DOHH2 (cell line): ENCODE data around the gene POP4.

Experiments
- EZH2phosphoT487 ChIP-seq: fragments of 200-600 bp; sonication (generic); IDR thresholded peaks from 2 replicates; pipeline ENCODE4 v1.6.1; 2017; ENCODE audit warnings: borderline replicate concordance, mild to moderate bottlenecking, antibody characterized with exemption, low read length, moderate library complexity, mixed read lengths
- TF ChIP-seq, protein P1 (sequence below): fragments of 200-600 bp; sonication (generic); IDR thresholded peaks from one replicate; pipeline ENCODE4 v1.5.1; 2014; ENCODE audit warnings: antibody characterized with exemption, mild to moderate bottlenecking, low read depth, low read length; ENCODE audit not compliant: poor library complexity, severe bottlenecking

DNA sequence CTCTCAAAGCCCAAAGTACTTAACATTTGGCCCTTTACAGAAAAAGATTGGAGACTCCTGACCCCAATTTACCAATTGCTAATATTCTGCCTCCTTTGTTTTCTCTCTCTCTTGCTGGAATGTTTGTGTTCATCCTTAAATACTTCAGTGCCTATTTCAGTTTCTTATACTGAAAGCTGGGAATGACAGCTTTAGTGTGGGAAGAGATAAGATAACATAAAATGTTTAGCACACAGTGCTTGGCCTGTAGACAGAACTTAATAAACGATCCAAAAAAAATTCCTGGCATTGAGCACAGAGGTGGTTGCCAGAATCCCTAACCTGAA is 56.2 kb downstream of the POP4 start:
- TF ChIP-seq, protein P1, sequence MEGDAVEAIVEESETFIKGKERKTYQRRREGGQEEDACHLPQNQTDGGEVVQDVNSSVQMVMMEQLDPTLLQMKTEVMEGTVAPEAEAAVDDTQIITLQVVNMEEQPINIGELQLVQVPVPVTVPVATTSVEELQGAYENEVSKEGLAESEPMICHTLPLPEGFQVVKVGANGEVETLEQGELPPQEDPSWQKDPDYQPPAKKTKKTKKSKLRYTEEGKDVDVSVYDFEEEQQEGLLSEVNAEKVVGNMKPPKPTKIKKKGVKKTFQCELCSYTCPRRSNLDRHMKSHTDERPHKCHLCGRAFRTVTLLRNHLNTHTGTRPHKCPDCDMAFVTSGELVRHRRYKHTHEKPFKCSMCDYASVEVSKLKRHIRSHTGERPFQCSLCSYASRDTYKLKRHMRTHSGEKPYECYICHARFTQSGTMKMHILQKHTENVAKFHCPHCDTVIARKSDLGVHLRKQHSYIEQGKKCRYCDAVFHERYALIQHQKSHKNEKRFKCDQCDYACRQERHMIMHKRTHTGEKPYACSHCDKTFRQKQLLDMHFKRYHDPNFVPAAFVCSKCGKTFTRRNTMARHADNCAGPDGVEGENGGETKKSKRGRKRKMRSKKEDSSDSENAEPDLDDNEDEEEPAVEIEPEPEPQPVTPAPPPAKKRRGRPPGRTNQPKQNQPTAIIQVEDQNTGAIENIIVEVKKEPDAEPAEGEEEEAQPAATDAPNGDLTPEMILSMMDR: no peak
- TF ChIP-seq EZH2phosphoT487: no peak
